A549 (cell line): ENCODE data around the gene TBRG4. TPM values are rescaled to one million over a fixed set of nuclear protein-coding genes. Genes with fewer than 3 reads are reported as not detected.
"Not testable (repeated sequence)": the region's sequence is repeated elsewhere in the genome, so short reads cannot be mapped to it uniquely, and the experiment has no call there.

ENCODE experiments used
- ATAC-seq, 2 experiments: fragments of 200-7000 bp in 1 of 2; fragments of >200 bp in 1 of 2; cut with Nextera tagmentation in 1 of 2; cut with Tn5 transposase in 1 of 2; 3 replicates each; pipeline versions ENCODE4 v1.8.0 to v1.9.1; 2018 to 2020; ENCODE audit warnings: mild to moderate bottlenecking in 1 of 2, moderate library complexity in 1 of 2
- CTCF ChIA-PET: fragments of 300-600 bp; sonication (Branson Sonifier 250); formaldehyde crosslinking; extraction: SDS; loops from one replicate; lab custom pipeline; 2021; ENCODE audit warnings: antibody characterized with exemption, inconsistent platforms; lab: Yijun Ruan, JAX
- POLR2A ChIA-PET: fragments of 350-600 bp; formaldehyde crosslinking; extraction: SDS; loops from one replicate; lab custom pipeline; 2021; ENCODE audit warnings: antibody characterized with exemption, inconsistent platforms; lab: Yijun Ruan, JAX
- DNase-seq, 2 experiments: peaks; one replicate each; pipeline versions ENCODE4 v3.0.0 to v3.0.0-alpha.2; 2011 to 2016; ENCODE audit warnings: low read depth in 1 of 2, low spot score in 1 of 2
- FAIRE-seq: peaks from 2 replicates; lab custom pipeline; 2011; peaks lifted over from hg19 to GRCh38; lab: Jason Lieb, UNC
- H3K27ac ChIP-seq, 2 experiments: fragments of >200 bp; sonication (Bioruptor Twin); formaldehyde crosslinking; 3 replicates each; pipeline ENCODE4 v1.5.1; 2016 to 2017
- H3K4me1 ChIP-seq: fragments of >200 bp; sonication (Bioruptor Twin); formaldehyde crosslinking; 3 replicates; pipeline ENCODE4 v1.6.1; 2016
- H3K4me2 ChIP-seq: fragments of >200 bp; sonication (Bioruptor Twin); formaldehyde crosslinking; 3 replicates; pipeline ENCODE4 v1.6.1; 2016
- H3K4me3 ChIP-seq: fragments of >200 bp; sonication (Bioruptor Twin); formaldehyde crosslinking; 3 replicates; pipeline ENCODE4 v1.5.1; 2016
- H3K9me3 ChIP-seq: fragments of >200 bp; sonication (Bioruptor Twin); formaldehyde crosslinking; 3 replicates; pipeline ENCODE4 v1.6.1; 2016
- ATOH8 ChIP-seq: fragments of 250-450 bp; sonication (Bioruptor Pico); IDR thresholded peaks from 2 replicates; pipeline ENCODE4 v1.5.0; 2020; ENCODE audit warnings: low read depth, mild to moderate bottlenecking, moderate library complexity
- CEBPB ChIP-seq, 2 experiments: fragments of >200 bp in 1 of 2; sonication (Bioruptor Twin) in 1 of 2; formaldehyde crosslinking in 1 of 2; IDR thresholded peaks; 2 replicates each; pipeline ENCODE4 v1.6.1; 2012 to 2016
- FOSL2 ChIP-seq, 2 experiments: fragments of 450-650 bp in 1 of 2; fragments of >200 bp in 1 of 2; sonication (Bioruptor Twin) in 1 of 2; formaldehyde crosslinking; IDR thresholded peaks; 2 replicates each; pipeline versions ENCODE4 v1.5.0 to v1.6.1; 2016 to 2020; ENCODE audit warnings: mild to moderate bottlenecking in 1 of 2, moderate library complexity in 1 of 2
- JUNB ChIP-seq: fragments of >200 bp; sonication (Bioruptor Twin); formaldehyde crosslinking; IDR thresholded peaks from 2 replicates; pipeline ENCODE4 v1.6.1; 2016
- KDM5A ChIP-seq: fragments of 200-600 bp; sonication (generic); IDR thresholded peaks from 2 replicates; pipeline ENCODE4 v1.6.1; 2016; ENCODE audit warnings: antibody characterized with exemption, mild to moderate bottlenecking
- MAFK ChIP-seq: fragments of 450-650 bp; IDR thresholded peaks from 2 replicates; pipeline ENCODE4 v1.6.1; 2014; ENCODE audit not compliant: partially characterized antibody
- MAZ ChIP-seq: fragments of 150-350 bp; IDR thresholded peaks from 2 replicates; pipeline ENCODE4 v1.6.1; 2014; ENCODE audit warnings: antibody characterized with exemption, low read depth, low read length, borderline replicate concordance
- NPAS2 ChIP-seq: fragments of 250-450 bp; sonication (Bioruptor Pico); IDR thresholded peaks from 2 replicates; pipeline ENCODE4 v1.8.0; 2022; ENCODE audit warnings: mild to moderate bottlenecking, moderate library complexity, borderline replicate concordance
- RAD21 ChIP-seq, 2 experiments: fragments of >200 bp in 1 of 2; sonication (Bioruptor Twin) in 1 of 2; formaldehyde crosslinking in 1 of 2; IDR thresholded peaks in 1 of 2; conservative IDR thresholded peaks in 1 of 2; 2 replicates in 1 of 2; 3 replicates in 1 of 2; pipeline ENCODE4 v1.6.1; 2012 to 2018; ENCODE audit warnings: inconsistent platforms in 1 of 2
- RARB ChIP-seq: fragments of 250-450 bp; sonication (Bioruptor Pico); IDR thresholded peaks from 2 replicates; pipeline ENCODE4 v1.8.0; 2021; ENCODE audit warnings: mild to moderate bottlenecking, moderate library complexity
- RFX5 ChIP-seq: fragments of 450-650 bp; IDR thresholded peaks from 2 replicates; pipeline ENCODE4 v1.7.1; 2014; ENCODE audit warnings: antibody characterized with exemption, mild to moderate bottlenecking, moderate library complexity
- SREBF2 ChIP-seq: fragments of 450-650 bp; IDR thresholded peaks from 2 replicates; pipeline ENCODE4 v1.6.1; 2014; ENCODE audit warnings: mild to moderate bottlenecking, moderate library complexity
- TFCP2L1 ChIP-seq: fragments of 250-450 bp; sonication (Bioruptor Pico); IDR thresholded peaks from 2 replicates; pipeline ENCODE4 v1.5.0; 2021; ENCODE audit warnings: mild to moderate bottlenecking
- ZC3H11A ChIP-seq: fragments of 450-650 bp; IDR thresholded peaks from 2 replicates; pipeline ENCODE4 v1.6.1; 2014; ENCODE audit warnings: antibody characterized with exemption, mild to moderate bottlenecking
- ZNF302 ChIP-seq: fragments of 250-450 bp; sonication (Bioruptor Pico); IDR thresholded peaks from 2 replicates; pipeline ENCODE4 v1.9.0; 2021; ENCODE audit warnings: inconsistent platforms, mild to moderate bottlenecking, moderate library complexity
- WGBS: methylation state at CpG from one replicate; pipeline ENCODE4 v1.1.6; 2017; ENCODE audit errors: missing lambda C conversion rate; 5-methylcytosine and 5-hydroxymethylcytosine counted together
- polyA plus RNA-seq, 4 experiments: library from polyadenylated mRNA; depleted of rRNA in 3 of 4; stranded (reverse); fragments of >200 nt; fragmentation: RNase III in 1 of 4; extraction: RNeasy Plus Mini Kit Qiagen cat#74134 plus additional on column Dnase treatment in 1 of 4; gene quantifications; 2 replicates in 3 of 4; 3 replicates in 1 of 4; pipeline ENCODE4 v1.2.3, GENCODE V29; 2011 to 2017

The TBRG4 gene
- polyA plus RNA-seq, 2 of the 4 experiments (the other 2 are of a cell fraction) = 88.8 to 100 TPM

- no peak for FAIRE-seq
- Histone ChIP-seq H3K9me3 (no peaks in the 10 kb centered on the region), H3K4me2 (no peak overlapping the region), H3K4me3 (no peak overlapping the region), H3K27ac (no peak overlapping the region), H3K4me1 (peaks cover 9% of the 10 kb centered on the region; the same call in 2 of the 3 replicates)
- no peak for ATAC-seq
- ChIA-PET CTCF (interaction anchor here (1.0 to 5.0 kb wide), 4 partner anchors 13 to 526 kb away, joined by 4 to 37 read pairs (median 5); no protein-coding TSS in a partner anchor), POLR2A (no interaction called here)
- no peak for TF ChIP-seq RFX5
- TF ChIP-seq RARB (CRISPR knock-in tag) = no peak
- no peak for TF ChIP-seq ZNF302 (CRISPR knock-in tag)
- no peak for TF ChIP-seq JUNB
- TF ChIP-seq RAD21 (conservative IDR thresholded peaks at IDR 0.05 in 1 of 2, IDR thresholded peaks at IDR 0.05 in 1 of 2) = no peak
- no peak for DNase-seq
Measured at GRCh38 chr7:45114926-45115325, 3.4 kb upstream of the TBRG4 start.

GRCh38 chr7:45114257-45114656, 2.8 kb upstream of the TBRG4 start:
- ATAC-seq, H3K9me3 ChIP-seq, DNase-seq, H3K4me2 ChIP-seq, POLR2A ChIA-PET, H3K4me3 ChIP-seq, H3K27ac ChIP-seq, FAIRE-seq: not testable (repeated sequence)
- 86% methylated on average over 1 of the region's 1 CpG for WGBS
- CTCF ChIA-PET = interaction anchor here (0.8 to 5.0 kb wide), 5 partner anchors 14 to 526 kb away, joined by 4 to 37 read pairs (median 5); no protein-coding TSS in a partner anchor
- peaks cover 13% of the 10 kb centered on the region for H3K4me1 ChIP-seq

GRCh38 chr7:45112648-45113047, 1.2 kb upstream of the TBRG4 start:
- no peak for DNase-seq
- no peak for ATAC-seq
- Histone ChIP-seq H3K4me3 (peak overlapping the region; percentile 86), H3K27ac (peak overlapping the region; percentile 92 to 96), H3K4me1 (peaks cover 28% of the 10 kb centered on the region), H3K9me3 (no peaks in the 10 kb centered on the region), H3K4me2 (peak overlapping the region; percentile 86)
- TF ChIP-seq MAFK = peak; percentile 76
- TF ChIP-seq ZC3H11A = no peak
- no peak for FAIRE-seq
- ChIA-PET CTCF (interaction anchor here (0.8 to 2.3 kb wide), 5 partner anchors 13 to 264 kb away, joined by 3 to 9 read pairs (median 4); partner anchors contain the start of gene H2AZ2), POLR2A (interaction anchor here (0.8 to 1.6 kb wide), 10 partner anchors 12 to 539 kb away, joined by 3 to 16 read pairs (median 8); partner anchors contain the start of genes DDX56, H2AZ2 and TMED4)
- 81% methylated on average over 1 of the region's 1 CpG for WGBS

- no peak for DNase-seq
- CTCF ChIA-PET = no interaction called here
- FAIRE-seq = no peak
- H3K27ac ChIP-seq = no peak overlapping the region
- ATAC-seq = no peak
- TF ChIP-seq ATOH8 (CRISPR knock-in tag) = no peak
- TF ChIP-seq, all 56 proteins: peak for 0
- Histone ChIP-seq H3K9me3 (no peaks in the 10 kb centered on the region), H3K4me1 (peaks cover 28% of the 10 kb centered on the region), H3K4me2 (peak overlapping the region; percentile 79), H3K4me3 (no peak overlapping the region)
- 88% methylated on average over 8 of the region's 8 CpGs for WGBS
- POLR2A ChIA-PET = no interaction called here
Measured at GRCh38 chr7:45108863-45109262, 2.6 kb downstream of the TBRG4 start.

- Histone ChIP-seq H3K4me3 (no peak overlapping the region), H3K27ac (no peak overlapping the region), H3K4me1 (peaks cover 24% of the 10 kb centered on the region), H3K4me2 (no peak overlapping the region), H3K9me3 (no peaks in the 10 kb centered on the region)
- WGBS = 97% methylated on average over 3 of the region's 3 CpGs
- FAIRE-seq = no peak
- DNase-seq = no peak
- ChIA-PET CTCF (no interaction called here), POLR2A (no interaction called here)
- ATAC-seq = no peak
- TF ChIP-seq NPAS2 (no peak), JUNB (no peak), FOSL2 (IDR thresholded peaks at IDR 0.05) (no peak), FOSL2 (CRISPR knock-in tag; IDR thresholded peaks at IDR 0.05) (no peak), CEBPB (IDR thresholded peaks at IDR 0.05) (no peak), TFCP2L1 (no peak), MAZ (no peak), RFX5 (no peak), SREBF2 (no peak), KDM5A (no peak)
Measured at GRCh38 chr7:45107356-45107755, 4.1 kb downstream of the TBRG4 start.
